GM10266 (cell line): ENCODE data around the gene ASB2.

ENCODE experiments used
- DNase-seq: peaks from one replicate; pipeline ENCODE4 v3.0.0; 2012; ENCODE audit errors: extremely low spot score
- TF ChIP-seq, protein P1 (sequence below): IDR thresholded peaks from 2 replicates; pipeline ENCODE4 v1.5.1; 2012; ENCODE audit warnings: mild to moderate bottlenecking, low read depth; ENCODE audit not compliant: control insufficient read depth, insufficient read depth; ENCODE audit errors: missing control alignments

Gene ASB2

DNA sequence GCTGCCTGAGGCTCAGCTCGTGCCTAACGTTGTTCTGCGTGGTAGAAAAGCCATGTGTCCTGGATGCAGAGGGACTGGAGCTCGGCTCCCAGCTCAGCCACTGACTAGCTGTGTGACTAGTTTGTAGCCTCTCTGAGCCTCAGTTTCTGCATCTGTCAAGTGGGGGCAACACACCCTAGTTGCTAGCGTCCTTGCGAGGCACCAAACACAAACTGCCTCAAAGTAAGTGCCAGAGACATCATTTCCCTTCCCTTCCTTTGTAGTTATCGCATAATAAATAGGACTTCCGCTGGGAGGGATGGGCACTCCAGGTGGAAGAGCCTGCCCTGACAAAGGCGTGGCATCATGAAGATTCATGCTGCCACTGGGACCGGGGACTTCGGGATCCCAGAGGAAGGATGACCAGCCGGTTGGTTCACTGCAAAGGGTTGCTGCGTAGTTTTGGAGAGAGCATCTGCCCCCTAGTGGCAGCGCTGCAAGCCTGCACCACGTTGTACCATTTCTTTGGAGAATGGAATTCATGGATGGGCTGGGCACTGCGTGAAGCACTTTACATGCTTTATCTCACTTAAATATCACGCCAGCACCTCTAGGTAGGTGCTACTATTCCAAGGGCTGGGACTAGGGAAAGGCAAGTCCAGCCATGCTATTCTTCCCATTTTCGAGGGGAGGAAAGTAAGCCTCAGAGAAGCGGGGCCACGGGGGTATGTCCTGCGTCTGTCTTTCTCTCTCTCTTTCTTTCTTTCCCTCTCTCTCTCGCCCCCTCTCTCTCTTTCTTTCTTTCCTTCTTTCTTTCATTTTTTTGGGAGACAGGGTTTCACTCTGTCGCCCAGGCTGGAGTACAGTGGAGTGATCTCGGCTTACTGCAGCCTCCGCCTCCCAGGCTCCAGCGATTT is 25.4 kb upstream of the ASB2 start:
- TF ChIP-seq, protein P1, sequence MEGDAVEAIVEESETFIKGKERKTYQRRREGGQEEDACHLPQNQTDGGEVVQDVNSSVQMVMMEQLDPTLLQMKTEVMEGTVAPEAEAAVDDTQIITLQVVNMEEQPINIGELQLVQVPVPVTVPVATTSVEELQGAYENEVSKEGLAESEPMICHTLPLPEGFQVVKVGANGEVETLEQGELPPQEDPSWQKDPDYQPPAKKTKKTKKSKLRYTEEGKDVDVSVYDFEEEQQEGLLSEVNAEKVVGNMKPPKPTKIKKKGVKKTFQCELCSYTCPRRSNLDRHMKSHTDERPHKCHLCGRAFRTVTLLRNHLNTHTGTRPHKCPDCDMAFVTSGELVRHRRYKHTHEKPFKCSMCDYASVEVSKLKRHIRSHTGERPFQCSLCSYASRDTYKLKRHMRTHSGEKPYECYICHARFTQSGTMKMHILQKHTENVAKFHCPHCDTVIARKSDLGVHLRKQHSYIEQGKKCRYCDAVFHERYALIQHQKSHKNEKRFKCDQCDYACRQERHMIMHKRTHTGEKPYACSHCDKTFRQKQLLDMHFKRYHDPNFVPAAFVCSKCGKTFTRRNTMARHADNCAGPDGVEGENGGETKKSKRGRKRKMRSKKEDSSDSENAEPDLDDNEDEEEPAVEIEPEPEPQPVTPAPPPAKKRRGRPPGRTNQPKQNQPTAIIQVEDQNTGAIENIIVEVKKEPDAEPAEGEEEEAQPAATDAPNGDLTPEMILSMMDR = peak; percentile 98
- DNase-seq = peak; percentile 77

GRCh38 chr14:94001016-94001415 is 24.6 kb upstream of the ASB2 start:
- TF ChIP-seq, protein P1 = no peak

GRCh38 chr14:94000267-94000666 is 23.9 kb upstream of the ASB2 start:
- DNase-seq = no peak
- TF ChIP-seq, protein P1 = no peak

More at GRCh38 chr14:94001016-94001415, 24.6 kb upstream of the ASB2 start:
- DNase-seq = no peak

GRCh38 chr14:93999573-93999972 is 23.2 kb upstream of the ASB2 start:
- TF ChIP-seq, protein P1 = peak; percentile 47
- no peak for DNase-seq

GRCh38 chr14:93998871-93999403 is 22.6 kb upstream of the ASB2 start:
- DNase-seq = no peak
- TF ChIP-seq, protein P1 = no peak

- DNase-seq = no peak
- TF ChIP-seq, protein P1 = no peak
These were observed 21.8 kb upstream of the ASB2 start for GRCh38 chr14:93997916-93998870.

DNA sequence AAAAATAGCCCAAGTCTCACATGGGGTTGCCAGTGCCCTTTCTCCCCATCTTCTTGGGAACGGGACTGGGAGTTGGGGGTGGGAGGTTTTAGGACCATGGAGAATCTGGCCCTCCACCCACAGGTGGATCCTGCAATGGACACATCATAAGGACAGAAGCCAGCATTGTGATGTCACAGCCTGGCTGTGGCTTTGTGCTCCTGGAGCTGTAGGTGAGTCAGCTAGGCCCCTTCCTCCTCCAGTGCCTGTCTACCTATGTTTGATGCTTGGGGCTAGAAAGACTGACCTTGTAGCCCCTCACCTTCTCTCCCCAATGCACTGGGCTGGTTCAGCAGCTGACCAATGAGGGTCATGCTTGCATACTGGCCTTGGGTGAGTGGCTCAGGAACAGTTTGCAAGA is 20.7 kb upstream of the ASB2 start, which contains the start of gene CCDC197:
Gene CCDC197, plus strand, starts transcription at position 220 of the 400 bp plus-strand sequence. CDS start 831 bp downstream, outside the sequence.
- TF ChIP-seq, protein P1 = no peak
- no peak for DNase-seq
